ENCODE measurements around the gene TMEM250.

DNA sequence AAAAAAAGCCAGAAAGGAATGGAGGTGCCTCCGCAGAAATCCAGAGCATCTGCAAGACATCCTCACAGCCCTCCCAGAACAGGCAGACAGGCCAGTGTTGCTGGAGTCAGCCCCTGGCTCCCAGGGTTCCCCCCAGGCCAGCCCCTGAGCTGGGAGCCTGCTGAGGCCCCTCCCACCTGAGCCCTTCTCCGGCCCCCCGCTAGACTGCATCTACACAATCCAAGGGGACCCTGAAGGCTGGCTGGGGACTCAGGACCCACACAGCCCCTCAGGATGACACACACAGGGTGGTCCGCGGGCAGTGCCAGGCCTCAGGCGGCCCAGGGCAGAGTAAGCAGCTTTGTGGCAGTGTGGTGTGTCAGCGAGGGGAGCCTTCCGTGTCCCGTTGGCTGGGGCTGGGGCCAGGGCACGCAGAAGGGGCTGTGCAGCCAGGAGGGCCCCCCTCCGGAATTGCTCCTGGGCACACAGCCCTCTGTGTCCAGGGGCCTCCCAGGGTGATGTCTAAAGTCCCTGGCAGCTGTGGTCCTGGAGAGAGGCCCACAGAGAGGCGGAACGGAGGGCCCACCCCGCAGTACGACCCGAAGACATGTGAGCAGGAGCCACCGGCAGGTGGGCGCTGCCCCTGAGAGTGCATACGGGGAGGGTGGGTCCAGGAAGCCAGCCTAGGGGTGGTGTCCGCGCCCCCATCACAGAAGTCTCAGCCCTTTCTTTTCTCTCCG lies 2.9 kb downstream of the TMEM250 start:
- no peak for TF ChIP-seq EZH2 (IDR thresholded peaks at IDR 0.05; ENCODE audit: insufficient read depth, low read length)
- TF ChIP-seq, protein P1, sequence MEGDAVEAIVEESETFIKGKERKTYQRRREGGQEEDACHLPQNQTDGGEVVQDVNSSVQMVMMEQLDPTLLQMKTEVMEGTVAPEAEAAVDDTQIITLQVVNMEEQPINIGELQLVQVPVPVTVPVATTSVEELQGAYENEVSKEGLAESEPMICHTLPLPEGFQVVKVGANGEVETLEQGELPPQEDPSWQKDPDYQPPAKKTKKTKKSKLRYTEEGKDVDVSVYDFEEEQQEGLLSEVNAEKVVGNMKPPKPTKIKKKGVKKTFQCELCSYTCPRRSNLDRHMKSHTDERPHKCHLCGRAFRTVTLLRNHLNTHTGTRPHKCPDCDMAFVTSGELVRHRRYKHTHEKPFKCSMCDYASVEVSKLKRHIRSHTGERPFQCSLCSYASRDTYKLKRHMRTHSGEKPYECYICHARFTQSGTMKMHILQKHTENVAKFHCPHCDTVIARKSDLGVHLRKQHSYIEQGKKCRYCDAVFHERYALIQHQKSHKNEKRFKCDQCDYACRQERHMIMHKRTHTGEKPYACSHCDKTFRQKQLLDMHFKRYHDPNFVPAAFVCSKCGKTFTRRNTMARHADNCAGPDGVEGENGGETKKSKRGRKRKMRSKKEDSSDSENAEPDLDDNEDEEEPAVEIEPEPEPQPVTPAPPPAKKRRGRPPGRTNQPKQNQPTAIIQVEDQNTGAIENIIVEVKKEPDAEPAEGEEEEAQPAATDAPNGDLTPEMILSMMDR (IDR thresholded peaks at IDR 0.05; ENCODE audit: insufficient read depth, low read depth, low read length) = no peak

All from astrocyte (in vitro differentiated cells and primary cell).